ENCODE measurements around the gene XXYLT1.

DNA sequence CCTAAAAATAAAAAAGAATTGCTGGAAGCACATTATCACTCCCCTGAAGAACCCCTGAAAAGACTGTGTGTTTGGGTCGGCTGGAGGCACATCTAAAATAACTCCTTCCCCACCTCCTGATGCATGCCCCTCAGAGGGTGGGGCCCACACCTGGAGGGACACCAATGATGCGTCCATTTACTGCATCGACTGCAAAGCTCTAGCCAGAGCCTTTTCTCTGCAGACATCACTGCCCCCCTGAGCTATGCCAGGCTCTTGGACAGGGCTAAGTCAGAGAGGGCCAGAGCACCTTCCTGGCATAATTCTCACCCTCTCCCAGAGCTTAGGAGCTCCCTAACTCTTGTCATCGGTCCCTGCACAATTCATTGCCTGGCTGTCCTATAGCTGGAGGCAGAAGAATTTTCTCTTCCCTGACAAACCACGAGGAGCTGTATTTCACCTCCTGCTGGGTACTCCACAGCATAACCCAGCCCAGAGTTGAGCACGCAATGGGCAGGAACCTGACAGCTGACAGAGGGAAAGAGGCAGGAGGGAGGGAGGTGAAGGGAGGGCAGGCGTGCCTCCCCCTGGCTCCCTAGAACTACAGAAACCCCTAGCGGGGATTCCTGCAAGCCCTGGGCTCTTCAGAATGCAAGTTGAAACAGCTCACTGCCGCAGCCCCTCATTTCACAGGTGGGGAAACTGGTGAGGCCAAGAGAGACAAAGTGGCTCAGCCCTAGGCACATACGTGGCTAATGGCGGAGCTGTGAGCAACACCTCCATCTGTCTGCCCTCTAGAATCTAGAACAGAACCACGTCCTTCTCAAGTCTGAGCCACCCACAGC lies 46.6 kb downstream of the XXYLT1 start:
- TF ChIP-seq NFRKB (IDR thresholded peaks at IDR 0.05): no peak
- TF ChIP-seq SP1 (IDR thresholded peaks at IDR 0.05): no peak
- TF ChIP-seq HDGF (IDR thresholded peaks at IDR 0.05; ENCODE audit: borderline replicate concordance): no peak
- no peak for TF ChIP-seq ELF4 (IDR thresholded peaks at IDR 0.05)
- no peak for TF ChIP-seq FOXK2 (IDR thresholded peaks at IDR 0.05)
- TF ChIP-seq FOXA1 (IDR thresholded peaks at IDR 0.05): no peak
- no peak for TF ChIP-seq SUZ12 (IDR thresholded peaks at IDR 0.05)
- no peak for TF ChIP-seq BHLHE40 (IDR thresholded peaks at IDR 0.05; ENCODE audit: borderline replicate concordance)
- no peak for TF ChIP-seq LEF1 (IDR thresholded peaks at IDR 0.05; ENCODE audit: borderline replicate concordance)
- TF ChIP-seq CTBP1 (IDR thresholded peaks at IDR 0.05; ENCODE audit: borderline replicate concordance): no peak

Measured in HEK293T (cell line).